HG02973 (cell line): ENCODE data around the gene GNPTAB.
A peak's percentile ranks its signal among the peaks of the same experiment; 100 is the strongest.

Source experiments
- ATAC-seq: cut with Tn5 transposase; IDR thresholded peaks from one replicate; pipeline ENCODE4 v1.9.1; 2021; ENCODE audit warnings: moderate library complexity; ENCODE audit not compliant: unreplicated experiment

The GNPTAB gene

GRCh38 chr12:101775816-101776215, 54.9 kb downstream of the GNPTAB start:
- ATAC-seq: no peak

DNA sequence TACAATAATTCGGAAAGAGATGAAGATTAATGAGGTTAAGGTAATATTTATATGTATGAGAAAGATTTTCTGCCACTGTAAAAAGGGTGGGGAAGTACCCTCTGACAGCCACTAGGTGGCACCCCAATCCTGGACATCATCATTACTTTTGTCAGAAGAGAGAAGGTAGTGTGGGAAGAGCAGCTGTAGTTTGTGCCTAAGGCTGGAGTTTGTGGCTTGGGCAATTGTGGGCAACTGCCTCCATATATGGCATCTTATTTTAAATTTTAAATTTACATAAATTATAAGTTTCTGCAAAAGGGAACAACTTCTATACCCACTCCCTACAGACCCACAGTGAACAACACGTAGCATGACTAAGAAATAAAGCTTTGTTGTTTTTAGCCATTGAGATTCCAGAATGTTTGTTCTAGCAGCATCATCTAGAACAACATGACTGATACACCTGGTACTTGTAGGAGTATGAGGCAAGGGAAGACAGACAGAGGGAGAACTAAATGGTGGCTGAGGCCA, 57.1 kb downstream of the GNPTAB start:
- peak; percentile 59 for ATAC-seq

- ATAC-seq: no peak
Observed at GRCh38 chr12:101772012-101772775, 58.6 kb downstream of the GNPTAB start.

- ATAC-seq: no peak
Observed at GRCh38 chr12:101769865-101770264, 60.9 kb downstream of the GNPTAB start.

DNA sequence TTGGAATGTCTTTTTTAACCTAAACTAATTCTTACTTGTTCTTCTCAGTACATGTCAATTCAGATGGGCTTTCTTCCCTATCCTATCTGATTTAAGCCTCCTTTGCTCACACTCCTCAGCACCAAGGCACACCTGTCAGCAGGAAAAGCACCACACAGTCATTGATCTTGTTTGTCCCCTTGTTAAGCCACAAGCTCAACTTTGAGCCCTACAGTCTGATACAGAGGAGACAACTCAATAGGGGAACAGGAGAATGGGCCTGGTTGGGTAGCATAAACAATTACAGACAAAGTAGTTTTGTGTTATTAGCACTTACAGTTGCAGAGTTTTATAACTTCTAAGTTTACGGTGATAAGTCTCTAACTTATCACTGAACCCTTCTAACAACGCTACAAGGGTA, 62.0 kb downstream of the GNPTAB start:
- no peak for ATAC-seq

- ATAC-seq: no peak
Observed at GRCh38 chr12:101767537-101767936, 63.2 kb downstream of the GNPTAB start.

DNA sequence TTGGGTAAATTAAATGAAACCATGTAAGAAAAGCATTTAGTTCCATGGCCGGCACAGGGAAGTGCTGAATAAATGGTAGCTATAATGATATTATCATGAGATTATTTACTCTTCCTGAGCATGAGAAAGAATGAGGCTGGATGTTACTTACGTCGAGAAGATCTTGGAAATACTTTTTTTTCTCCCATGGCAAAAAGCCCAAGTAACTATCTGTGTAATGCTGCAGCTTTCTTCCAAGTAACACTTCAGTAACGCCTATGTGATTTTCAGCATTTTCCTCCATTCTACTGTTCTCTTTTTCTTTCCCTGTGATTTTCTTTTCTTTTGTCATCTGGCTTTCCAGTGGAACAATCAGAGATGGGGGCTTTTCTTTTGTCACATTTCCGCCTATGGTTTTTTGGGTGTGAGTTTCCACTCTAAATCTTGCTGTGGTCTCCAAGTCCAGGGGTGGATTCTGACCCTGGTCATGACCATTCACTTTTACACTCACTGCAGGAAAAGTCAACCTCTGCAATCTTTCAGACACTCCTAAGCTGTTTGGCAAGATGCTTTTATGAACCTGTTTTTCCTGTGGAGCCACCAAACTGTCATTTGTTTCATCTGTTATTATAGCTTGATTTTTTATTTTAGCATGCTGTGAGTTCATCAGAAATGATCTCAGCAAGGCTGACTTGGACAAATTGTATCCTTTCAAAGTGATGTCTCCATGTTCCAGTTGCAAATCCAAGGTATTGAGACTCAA, 66.5 kb downstream of the GNPTAB start:
- ATAC-seq: no peak

DNA sequence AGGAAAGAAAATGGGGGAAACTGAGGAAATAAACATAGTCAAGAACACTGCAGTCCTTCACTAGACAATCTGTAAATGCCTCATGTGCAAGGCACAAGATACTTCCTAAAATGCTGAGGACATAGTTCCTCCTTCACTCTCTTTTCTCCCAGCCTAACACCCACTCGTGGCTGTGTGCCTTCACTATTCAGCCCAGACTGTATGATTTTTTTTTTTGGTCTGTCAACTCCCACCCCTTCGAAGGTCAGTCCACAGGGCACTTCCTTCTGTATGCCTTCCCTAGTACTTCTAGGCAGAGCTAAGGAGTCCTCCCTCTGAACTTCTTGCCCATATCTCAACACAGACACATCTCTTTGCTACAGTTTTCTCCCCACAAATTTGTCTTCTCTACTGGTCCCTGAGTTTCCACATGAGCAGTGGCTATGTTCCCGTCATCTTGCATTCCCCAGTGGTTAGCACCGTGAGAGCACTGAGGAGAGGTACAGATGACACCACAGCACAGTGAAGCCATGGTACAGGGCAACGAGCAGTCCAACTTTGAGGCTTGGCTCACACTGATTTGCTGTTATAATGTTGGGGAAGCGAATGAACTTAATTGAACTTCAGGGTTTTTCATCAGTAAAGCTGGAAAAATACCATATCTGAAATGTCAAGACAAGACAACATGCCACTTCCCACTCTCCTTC, 67.4 kb downstream of the GNPTAB start:
- ATAC-seq: no peak

- ATAC-seq: no peak
Observed at GRCh38 chr12:101761781-101762180, 69.0 kb downstream of the GNPTAB start.

GRCh38 chr12:101761350-101761749, 69.4 kb downstream of the GNPTAB start:
- no peak for ATAC-seq

- ATAC-seq: no peak
Observed at GRCh38 chr12:101759396-101760047, 71.2 kb downstream of the GNPTAB start.

DNA sequence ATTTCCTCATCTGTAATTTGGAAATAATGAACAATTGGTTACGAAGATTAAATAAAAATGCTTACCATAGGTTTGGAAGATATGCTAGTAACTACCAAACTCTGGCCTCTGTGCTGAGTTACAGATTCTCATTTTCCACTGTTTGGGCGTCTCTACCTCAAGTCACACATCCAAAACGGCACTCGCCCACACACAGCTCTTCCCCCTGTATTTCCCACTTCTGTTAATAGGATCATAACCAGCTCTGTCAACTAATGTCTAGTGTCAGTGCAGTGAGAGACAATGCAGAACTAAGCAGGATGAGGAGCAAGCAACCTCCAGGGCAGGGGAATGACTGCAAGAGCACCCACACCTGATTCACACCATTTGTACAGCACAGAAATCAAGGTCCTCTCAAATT, 80.6 kb downstream of the GNPTAB start:
- no peak for ATAC-seq

- ATAC-seq: no peak
Observed at GRCh38 chr12:101749657-101750056, 81.1 kb downstream of the GNPTAB start.

GRCh38 chr12:101748907-101749306, 81.9 kb downstream of the GNPTAB start:
- no peak for ATAC-seq

GRCh38 chr12:101747697-101748096, 83.1 kb downstream of the GNPTAB start:
- ATAC-seq: no peak

DNA sequence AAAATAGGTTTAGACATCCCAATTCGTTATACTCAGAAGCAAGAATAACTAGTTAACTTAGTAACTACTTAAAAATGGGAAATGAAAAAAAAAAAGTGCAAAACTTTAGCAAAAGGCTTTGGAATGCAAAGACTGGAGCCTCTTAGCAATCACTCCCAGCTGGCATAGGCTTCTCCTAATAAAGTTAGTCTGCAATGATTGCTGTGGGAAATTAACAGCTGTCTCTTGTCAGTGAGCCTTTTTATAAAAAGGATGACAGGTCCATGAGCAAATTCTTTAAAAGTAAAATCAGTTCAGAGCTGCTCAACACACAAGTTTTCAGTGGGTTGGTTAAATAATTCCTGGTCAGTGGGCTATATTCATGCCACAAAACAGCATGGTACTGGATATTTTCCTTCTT, 84.1 kb downstream of the GNPTAB start:
- ATAC-seq: no peak

DNA sequence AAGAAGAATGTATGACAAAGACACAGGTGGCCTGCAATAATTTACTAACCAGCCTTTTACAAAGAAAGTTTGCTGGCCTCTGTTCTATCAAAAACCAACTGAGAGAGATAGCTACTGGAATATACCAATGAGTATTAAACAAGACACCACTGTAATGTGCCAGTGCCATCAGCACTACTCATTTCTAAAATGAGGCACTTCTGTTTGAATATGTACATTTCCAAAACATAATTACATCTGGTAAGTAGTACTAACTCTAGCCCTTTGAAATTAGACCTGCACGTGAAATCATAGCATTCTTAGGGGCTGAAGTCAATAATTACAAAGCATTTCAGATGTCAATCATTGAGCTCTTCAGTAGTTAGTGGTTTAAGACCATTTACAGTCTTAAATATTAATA, 84.6 kb downstream of the GNPTAB start:
- ATAC-seq: no peak

GRCh38 chr12:101745481-101745880, 85.3 kb downstream of the GNPTAB start:
- no peak for ATAC-seq

- ATAC-seq: peak; percentile 94
Observed at GRCh38 chr12:101743724-101744472, 86.9 kb downstream of the GNPTAB start.

DNA sequence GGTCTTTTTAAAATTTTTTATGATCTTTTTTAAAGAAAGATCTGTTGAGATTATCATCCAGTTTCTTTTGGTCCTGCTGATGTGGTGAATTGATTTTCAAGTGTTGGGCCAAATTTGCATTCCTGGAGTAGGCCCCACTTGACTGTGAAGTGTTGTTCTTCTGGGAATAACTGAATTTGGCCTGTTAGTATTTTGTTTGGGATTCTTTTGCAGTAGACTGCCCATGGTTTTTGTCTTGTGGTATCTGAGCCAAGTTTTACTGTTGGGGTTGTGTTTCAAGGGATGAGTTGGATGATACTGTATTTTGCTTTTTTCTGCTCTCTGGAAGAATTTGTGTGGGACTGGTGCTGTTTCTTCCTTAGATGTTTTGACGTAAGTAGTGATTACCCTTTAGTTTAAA, 87.5 kb downstream of the GNPTAB start:
- ATAC-seq: no peak
